ENCODE measurements around the gene TMED9.
"Not testable (repeated sequence)": the region's sequence is repeated elsewhere in the genome, so short reads cannot be mapped to it uniquely, and the experiment has no call there.

Gene TMED9

GRCh38 chr5:177612215-177612673 is 20.2 kb downstream of the TMED9 start:
- Histone ChIP-seq H3K4me3 (no peak overlapping the region), H3K27me3 (ENCODE audit: low read depth) (no peaks in the 10 kb centered on the region), H3K4me1 (no peaks in the 10 kb centered on the region), H3K9me3 (no peaks in the 10 kb centered on the region), H3K36me3 (replicated peaks) (peaks cover 2% of the 10 kb centered on the region; the same call in 1 of the 2 replicates)
- no peak for DNase-seq (ENCODE audit: low spot score in 2 of 2)
- in situ Hi-C loops (cut with MboI; ENCODE audit: low sequenced_read_pairs): no loop called here

GRCh38 chr5:177620560-177620959 is 28.6 kb downstream of the TMED9 start:
- DNase-seq (ENCODE audit: low spot score in 2 of 2): no peak
- Histone ChIP-seq H3K9me3 (no peaks in the 10 kb centered on the region), H3K27me3 (ENCODE audit: low read depth) (no peaks in the 10 kb centered on the region), H3K4me3 (no peak overlapping the region), H3K4me1 (no peaks in the 10 kb centered on the region), H3K36me3 (replicated peaks) (peaks cover 30% of the 10 kb centered on the region)
- in situ Hi-C loops (cut with MboI; ENCODE audit: low sequenced_read_pairs): no loop called here

GRCh38 chr5:177624172-177624571 is 32.2 kb downstream of the TMED9 start:
- H3K27me3 ChIP-seq (ENCODE audit: low read depth); H3K4me3 ChIP-seq; H3K4me1 ChIP-seq; DNase-seq (ENCODE audit: low spot score in 2 of 2); in situ Hi-C loops (cut with MboI; ENCODE audit: low sequenced_read_pairs); H3K9me3 ChIP-seq: not testable (repeated sequence)
- H3K36me3 ChIP-seq (replicated peaks): peaks cover 12% of the 10 kb centered on the region

GRCh38 chr5:177630186-177630585 is 38.2 kb downstream of the TMED9 start:
- H3K9me3 ChIP-seq; H3K36me3 ChIP-seq (replicated peaks); H3K4me1 ChIP-seq; H3K4me3 ChIP-seq; in situ Hi-C loops (cut with MboI; ENCODE audit: low sequenced_read_pairs); DNase-seq (ENCODE audit: low spot score in 2 of 2); H3K27me3 ChIP-seq (ENCODE audit: low read depth): not testable (repeated sequence)

- DNase-seq (ENCODE audit: low spot score in 2 of 2); H3K27me3 ChIP-seq (ENCODE audit: low read depth); H3K9me3 ChIP-seq; in situ Hi-C loops (cut with MboI; ENCODE audit: low sequenced_read_pairs); H3K36me3 ChIP-seq (replicated peaks); H3K4me1 ChIP-seq; H3K4me3 ChIP-seq: not testable (repeated sequence)
These were observed 42.9 kb downstream of the TMED9 start for GRCh38 chr5:177634912-177635311.

GRCh38 chr5:177645462-177645861 is 53.5 kb downstream of the TMED9 start:
- DNase-seq (ENCODE audit: low spot score in 2 of 2); in situ Hi-C loops (cut with MboI; ENCODE audit: low sequenced_read_pairs); H3K36me3 ChIP-seq (replicated peaks); H3K4me1 ChIP-seq; H3K9me3 ChIP-seq; H3K27me3 ChIP-seq (ENCODE audit: low read depth); H3K4me3 ChIP-seq: not testable (repeated sequence)
